K562 treated with DMSO at 1 percent for 12 hours (cell line): Measurements from ENCODE around the gene PTPRB. TPM values are rescaled to one million over a fixed set of nuclear protein-coding genes. Genes with fewer than 3 reads are reported as not detected.

ENCODE experiments used
- total RNA-seq: library from RNA; unstranded; fragments of 300-600 nt; gene quantifications from 2 replicates; pipeline ENCODE4 v1.2.3, GENCODE V29; 2022; ENCODE audit not compliant: insufficient read depth

The PTPRB gene
- 1.5 and 4.1 TPM in 2 replicates for total RNA-seq

DNA sequence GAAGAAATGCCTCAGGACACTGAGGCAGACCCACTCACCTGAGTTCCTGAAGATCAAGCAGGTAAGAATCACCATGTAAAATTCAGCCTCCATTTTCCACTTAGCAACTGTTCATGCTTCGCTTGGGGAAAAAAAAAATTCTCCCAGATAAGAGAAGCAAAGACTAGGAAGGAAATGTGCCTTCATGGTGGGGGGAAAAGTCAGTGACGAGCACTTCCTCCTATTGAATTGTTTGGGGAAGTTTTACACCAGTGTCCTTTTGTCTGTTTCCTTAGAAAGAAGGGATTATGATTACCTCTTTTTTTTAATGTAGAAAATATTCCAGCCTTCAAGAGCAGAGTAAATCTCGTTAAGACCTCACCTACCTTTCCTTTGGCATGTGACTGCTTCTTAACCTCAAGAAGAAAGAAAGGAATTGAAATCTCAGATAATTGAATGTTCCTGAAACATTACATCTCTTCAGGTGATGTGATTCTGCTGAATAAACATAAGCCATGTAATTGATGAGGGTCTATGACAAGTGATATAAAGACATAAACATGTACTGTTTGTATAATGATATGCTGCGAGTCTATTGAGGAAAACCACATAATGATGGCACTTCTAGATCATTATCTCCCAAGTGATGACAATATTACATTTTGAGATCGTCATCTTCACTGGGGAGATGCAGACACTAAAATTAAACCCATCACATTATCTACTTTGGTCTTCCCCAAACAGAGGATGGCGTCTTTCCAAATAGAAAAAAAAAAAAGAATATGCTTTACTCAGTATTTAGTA lies at the start of gene PTPRB:
TSS of gene PTPRB (minus strand) at position 127 of the 783 bp plus-strand sequence. CDS start at position 93, 34 bp downstream.

